NCI-H1930 (cell line): ENCODE results near the gene PLCB4.

Source experiments
- DNase-seq, 2 experiments: peaks; one replicate each; lab custom pipeline; 2025; lab: John Stamatoyannopoulos, UW

Gene PLCB4

GRCh38 chr20:9179193-9179802 lies 110.4 kb downstream of the PLCB4 start:
- no peak for DNase-seq

GRCh38 chr20:9179867-9180266 lies 111.0 kb downstream of the PLCB4 start:
- DNase-seq, result no peak

GRCh38 chr20:9180481-9181257 lies 111.8 kb downstream of the PLCB4 start:
- DNase-seq, result no peak

- no peak for DNase-seq
Measured at GRCh38 chr20:9185511-9185910, 116.6 kb downstream of the PLCB4 start.

GRCh38 chr20:9186396-9186795 lies 117.5 kb downstream of the PLCB4 start:
- no peak for DNase-seq

GRCh38 chr20:9195031-9195430 lies 126.1 kb downstream of the PLCB4 start:
- DNase-seq, result no peak

- no peak for DNase-seq
Measured at GRCh38 chr20:9196110-9196509, 127.2 kb downstream of the PLCB4 start.

GRCh38 chr20:9198460-9198859 lies 129.6 kb downstream of the PLCB4 start:
- no peak for DNase-seq

- no peak for DNase-seq
Measured at GRCh38 chr20:9200196-9200595, 131.3 kb downstream of the PLCB4 start.

GRCh38 chr20:9200620-9201019 lies 131.7 kb downstream of the PLCB4 start:
- no peak for DNase-seq

GRCh38 chr20:9202420-9203080 lies 133.7 kb downstream of the PLCB4 start:
- no peak for DNase-seq

- DNase-seq, result no peak
Measured at GRCh38 chr20:9203081-9203447, 134.2 kb downstream of the PLCB4 start.

GRCh38 chr20:9204979-9205378 lies 136.1 kb downstream of the PLCB4 start:
- DNase-seq, result no peak

GRCh38 chr20:9206486-9206885 lies 137.6 kb downstream of the PLCB4 start:
- no peak for DNase-seq

- DNase-seq, result no peak
Measured at GRCh38 chr20:9207253-9207652, 138.4 kb downstream of the PLCB4 start.

- DNase-seq, result no peak
Measured at GRCh38 chr20:9210356-9210755, 141.5 kb downstream of the PLCB4 start.

- DNase-seq, result no peak
Measured at GRCh38 chr20:9211016-9211760, 142.3 kb downstream of the PLCB4 start.

- no peak for DNase-seq
Measured at GRCh38 chr20:9212735-9213134, 143.8 kb downstream of the PLCB4 start.

- no peak for DNase-seq
Measured at GRCh38 chr20:9214685-9215084, 145.8 kb downstream of the PLCB4 start.

- no peak for DNase-seq
Measured at GRCh38 chr20:9215539-9215938, 146.7 kb downstream of the PLCB4 start.

- DNase-seq, result no peak
Measured at GRCh38 chr20:9218531-9218961, 149.7 kb downstream of the PLCB4 start.

- DNase-seq, result no peak
Measured at GRCh38 chr20:9220874-9221547, 152.1 kb downstream of the PLCB4 start.
